GM19035 (cell line): ENCODE results near the gene SLC2A11.
"Not testable (repeated sequence)": the region's sequence is repeated elsewhere in the genome, so short reads cannot be mapped to it uniquely, and the experiment has no call there.

Experiments used
- ATAC-seq: cut with Tn5 transposase; IDR thresholded peaks from one replicate; pipeline ENCODE4 v1.9.1; 2021; ENCODE audit not compliant: unreplicated experiment

The SLC2A11 gene

DNA sequence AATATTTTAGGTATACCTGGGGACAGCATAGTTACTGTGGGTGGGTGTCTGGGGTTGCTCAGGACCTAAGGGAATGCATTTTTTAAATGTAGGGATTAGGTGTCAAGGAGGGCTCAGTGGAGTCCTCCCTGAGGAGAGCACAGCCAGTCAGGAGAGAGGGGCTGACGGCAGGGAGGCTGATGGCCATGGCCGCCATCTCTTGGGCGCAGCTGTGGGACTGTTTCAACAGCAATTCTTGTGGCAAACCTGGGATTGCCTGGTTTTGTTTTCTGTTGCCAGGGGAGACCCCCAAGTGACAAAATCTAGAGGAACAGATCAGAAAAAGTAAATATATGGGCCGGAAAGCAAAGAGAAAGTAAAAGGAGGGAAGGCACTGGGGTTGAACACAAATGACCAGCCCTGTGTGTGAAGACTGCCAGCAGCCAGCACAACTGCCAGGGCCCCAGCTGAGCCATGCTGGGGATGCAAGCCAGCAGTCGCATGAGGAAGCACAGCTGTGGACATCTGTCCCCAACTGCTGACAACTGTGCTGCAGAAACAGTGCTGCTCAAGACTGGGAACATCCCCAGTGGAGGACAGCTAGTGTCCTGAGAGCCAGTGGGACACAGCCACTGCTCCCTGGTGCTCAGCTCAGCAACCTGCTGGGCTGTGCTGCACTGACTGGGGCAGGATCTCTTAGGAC, 47.0 kb downstream of the SLC2A11 start:
- ATAC-seq: no peak

DNA sequence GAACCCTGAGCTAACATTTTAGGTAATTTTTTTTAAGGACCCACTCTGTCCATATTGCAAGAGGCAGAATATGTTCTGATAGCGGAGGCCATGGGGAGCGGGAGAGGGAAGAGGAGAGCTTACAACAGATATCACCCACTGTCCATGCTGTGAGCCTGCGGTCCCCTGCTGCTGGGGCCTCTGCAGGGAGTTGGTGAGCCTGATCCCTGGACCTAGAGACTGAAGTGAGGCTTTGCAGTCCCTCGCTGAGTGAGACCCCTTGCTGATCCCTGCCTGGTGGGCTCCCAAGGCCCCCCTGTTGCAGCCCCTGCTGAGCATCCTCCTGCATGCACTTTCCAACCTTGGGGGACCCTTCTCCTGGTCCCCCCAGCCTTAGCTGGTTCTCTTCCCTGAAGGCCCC, 49.0 kb downstream of the SLC2A11 start:
- no peak for ATAC-seq

DNA sequence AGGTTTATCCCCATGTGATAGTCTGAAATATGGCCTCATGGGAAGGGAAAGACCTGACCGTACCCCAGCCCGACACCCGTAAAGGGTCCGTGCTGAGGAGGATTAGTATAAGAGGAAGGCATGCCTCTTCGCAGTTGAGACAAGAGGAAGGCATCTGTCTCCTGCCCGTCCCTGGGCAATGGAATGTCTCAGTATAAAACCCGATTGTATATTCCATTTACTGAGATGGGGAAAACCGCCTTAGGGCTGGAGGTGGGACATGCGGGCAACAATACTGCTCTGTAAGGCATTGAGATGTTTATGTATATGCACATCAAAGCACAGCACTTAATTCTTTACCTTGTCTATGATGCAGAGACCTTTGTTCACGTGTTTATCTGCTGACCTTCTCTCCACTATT, 49.7 kb downstream of the SLC2A11 start:
- not testable (repeated sequence) for ATAC-seq

- no peak for ATAC-seq
These were observed 51.0 kb downstream of the SLC2A11 start for GRCh38 chr22:23908587-23909205.

DNA sequence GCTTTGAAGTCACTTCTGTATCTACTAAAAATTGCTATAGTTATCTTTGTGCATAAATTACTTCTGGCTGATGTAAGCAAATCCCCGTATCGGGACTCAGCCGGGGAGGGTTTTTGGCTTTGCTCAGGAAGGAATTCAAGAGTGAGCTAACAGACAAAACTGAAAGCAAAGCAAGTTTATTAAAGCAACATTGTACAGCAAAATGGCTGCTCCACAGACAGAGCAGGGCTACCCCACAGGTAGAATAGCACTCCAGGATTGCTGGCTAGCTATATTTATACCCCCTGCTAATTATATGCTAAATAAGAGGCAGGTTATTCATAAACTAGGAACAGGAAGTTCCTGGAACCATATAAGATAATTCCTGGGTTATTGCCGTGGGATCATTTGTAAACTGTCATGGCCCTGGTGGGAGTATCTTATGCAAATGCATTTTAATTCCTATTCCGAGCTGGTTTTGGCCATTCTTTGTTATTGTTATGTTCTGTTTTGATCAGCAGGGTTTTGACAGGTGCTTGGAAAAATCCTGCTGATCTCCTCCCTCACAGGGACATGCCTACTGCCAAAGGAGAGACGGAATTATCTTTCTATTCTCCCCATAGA, 51.7 kb downstream of the SLC2A11 start:
- ATAC-seq: no peak

DNA sequence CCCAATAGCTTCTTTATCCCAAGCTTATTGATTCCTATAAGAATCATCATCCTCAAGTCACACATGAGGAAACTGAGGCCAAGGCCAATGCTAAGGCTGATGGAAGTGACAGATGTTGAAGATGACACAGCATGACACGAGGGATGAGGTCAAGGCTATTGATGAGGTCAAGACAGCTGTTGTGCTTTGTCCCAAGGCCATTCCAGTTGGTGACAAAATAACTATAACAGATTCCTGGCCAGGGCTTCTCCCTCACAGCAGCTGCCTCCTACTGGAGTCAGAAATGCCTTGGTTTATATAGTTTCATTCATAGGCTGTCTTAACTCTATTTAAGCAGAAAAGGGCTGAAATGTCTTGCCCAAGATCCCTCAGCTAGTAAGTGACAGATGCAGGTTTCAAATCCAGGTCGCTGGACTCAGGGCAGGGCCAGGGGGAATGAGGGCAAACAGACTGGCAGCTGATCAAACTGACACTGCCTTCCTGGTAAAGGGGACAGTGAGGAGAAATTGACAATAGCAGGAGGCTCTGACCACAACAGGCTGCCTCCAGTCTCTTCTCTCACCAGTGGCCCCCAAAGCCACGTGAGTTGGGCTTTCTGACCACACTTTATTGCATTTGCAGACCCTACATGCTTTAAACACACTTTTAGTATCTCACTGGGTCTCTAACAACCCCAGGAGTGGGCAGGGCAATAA, 53.0 kb downstream of the SLC2A11 start:
- ATAC-seq: no peak

GRCh38 chr22:23911318-23911980, 53.8 kb downstream of the SLC2A11 start:
- no peak for ATAC-seq

DNA sequence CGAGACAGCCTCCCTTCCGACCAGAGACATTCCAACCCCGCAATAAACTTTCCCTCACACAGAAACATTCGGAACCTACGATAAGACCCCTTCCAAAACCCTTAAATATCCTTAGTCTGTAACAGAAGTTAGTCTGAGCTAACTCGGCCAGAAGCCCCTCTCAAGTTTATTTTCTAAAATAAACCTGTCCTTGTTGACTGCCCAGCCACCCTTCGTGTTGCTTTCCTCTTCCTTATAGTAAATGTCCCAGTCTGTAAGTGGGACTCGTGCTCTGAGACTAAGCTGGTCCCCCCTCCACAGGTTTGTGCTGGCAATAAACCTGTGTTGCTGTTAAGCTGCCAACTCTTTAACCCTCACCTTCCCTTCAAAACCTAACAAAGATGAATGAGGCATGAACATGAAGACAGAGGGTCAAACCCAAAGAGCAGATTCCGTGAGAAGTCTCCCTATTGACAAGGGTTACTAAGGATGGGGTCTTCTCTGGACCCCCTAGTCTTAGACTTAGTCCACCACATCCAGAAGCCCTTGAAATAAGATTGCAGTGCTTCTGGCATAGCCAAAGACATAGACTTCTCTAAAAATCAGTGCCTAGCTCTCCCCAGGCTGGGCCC, 54.7 kb downstream of the SLC2A11 start:
- no peak for ATAC-seq

- ATAC-seq: peak; percentile 9
These were observed 55.6 kb downstream of the SLC2A11 start for GRCh38 chr22:23913306-23913660.

DNA sequence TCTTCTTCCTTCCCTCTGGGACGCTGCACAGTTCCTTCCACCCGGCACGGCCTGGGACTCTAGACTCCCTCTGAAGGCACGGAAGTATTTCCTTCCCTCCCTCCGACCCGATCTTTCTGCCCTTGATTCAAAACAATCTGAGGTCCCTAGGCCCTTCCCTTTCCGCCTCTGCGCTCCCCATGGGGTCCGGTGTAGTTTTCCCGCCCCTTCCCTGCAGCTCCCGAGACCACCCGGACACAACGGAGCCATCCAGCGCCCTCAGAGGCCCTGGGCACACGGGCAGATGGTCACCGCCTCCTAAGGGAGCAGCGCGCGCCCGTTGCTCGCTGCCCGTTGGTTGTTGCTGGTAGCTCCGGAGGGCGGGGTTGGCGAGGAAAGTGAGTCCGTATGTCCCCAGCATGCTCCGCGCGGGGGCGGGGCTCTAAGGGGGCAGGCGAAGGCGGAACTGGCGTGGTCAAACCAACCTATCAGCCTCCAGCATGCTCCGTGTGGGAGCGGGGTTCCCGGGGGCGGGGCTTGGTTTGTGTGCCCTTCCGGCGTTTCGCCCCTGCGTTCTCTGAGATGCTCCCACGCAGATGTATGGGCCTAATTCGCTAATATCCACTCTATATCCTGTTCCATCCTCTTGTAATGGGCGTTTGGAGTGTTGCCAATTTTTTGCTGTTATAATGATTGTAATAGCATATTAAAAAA, 56.1 kb downstream of the SLC2A11 start:
- peak; percentile 95 for ATAC-seq

DNA sequence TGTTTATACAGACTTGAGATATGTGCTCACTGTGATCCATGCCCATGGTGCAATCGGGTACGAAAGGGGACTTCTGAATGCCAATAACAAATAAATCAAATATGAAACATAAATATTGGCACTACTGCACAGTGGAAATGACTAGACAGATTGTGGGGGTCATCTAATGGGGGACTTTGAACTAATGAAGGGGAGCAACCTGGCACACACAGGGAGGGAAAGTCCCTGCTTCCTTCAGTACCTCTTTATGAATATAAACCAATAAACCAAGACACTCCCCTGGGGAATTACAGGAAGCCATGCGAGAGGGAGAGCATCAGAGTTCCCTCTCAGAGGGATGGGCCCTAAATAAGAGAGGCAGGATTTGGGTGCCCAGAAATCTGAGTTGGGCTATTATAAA, 57.6 kb downstream of the SLC2A11 start:
- no peak for ATAC-seq

DNA sequence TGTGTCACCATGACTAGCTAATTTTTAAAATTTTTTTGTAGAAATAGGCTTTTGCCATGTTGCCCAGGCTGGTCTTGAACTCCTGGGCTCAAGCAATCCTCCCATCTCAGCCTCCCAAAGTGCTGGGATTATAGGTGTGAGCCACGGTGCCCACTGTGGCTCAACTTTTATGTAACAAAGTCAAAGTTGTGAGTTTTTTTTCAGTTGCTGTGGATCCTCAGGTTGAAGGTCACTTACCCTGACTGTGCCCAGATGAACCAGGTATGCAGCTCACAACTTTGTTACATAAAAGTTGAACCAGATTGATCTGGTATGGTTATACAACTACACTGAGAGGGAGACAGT, 62.6 kb downstream of the SLC2A11 start:
- ATAC-seq: not testable (repeated sequence)

DNA sequence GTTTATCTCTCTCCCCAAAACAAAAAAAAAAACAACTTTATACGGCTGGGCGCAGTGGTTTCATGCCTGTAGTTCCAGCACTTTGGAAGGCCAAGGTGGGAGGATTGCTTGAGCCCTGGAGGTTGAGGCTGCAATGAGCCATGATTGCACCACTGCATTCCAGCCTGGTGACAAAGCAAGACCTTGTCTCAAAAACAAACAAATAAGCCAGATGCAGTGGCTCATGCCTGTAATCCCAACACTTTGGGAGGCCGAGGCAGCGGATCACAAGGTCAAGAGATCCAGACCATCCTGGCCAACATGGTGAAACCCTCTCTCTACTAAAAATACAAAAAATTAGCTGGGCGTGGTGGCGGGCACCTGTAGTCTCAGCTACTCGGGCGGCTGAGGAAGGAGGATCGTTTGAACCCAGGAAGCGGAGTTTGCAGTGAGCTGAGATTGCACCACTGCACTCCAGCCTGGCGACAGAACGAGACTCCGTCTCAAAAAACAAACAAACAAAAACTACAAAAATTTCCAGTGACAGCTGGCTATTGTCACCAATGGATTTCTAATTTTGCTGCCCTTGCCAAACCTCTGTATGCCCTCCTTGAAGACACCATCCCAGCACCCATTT, 64.0 kb downstream of the SLC2A11 start:
- not testable (repeated sequence) for ATAC-seq

DNA sequence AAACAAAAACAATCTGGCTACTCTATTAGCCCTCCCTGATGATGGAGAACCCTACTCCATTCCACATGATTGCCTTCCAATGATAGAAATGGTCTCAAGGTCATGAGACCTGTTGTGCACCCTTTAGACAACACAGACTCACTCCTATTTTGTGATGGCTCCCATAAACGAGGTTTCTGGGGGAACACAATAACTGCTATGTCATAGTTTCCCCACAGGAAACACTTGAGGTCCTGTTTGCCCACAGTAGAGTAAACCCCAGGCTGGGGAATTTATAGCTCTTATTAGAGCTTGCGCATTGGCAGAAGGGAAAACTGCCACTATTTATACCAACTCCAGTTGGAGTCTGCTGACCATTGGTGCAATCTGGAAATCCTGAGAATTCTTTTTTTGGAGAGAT, 65.2 kb downstream of the SLC2A11 start:
- no peak for ATAC-seq

GRCh38 chr22:23925020-23925606, 67.4 kb downstream of the SLC2A11 start:
- ATAC-seq: no peak

- no peak for ATAC-seq
These were observed 68.9 kb downstream of the SLC2A11 start for GRCh38 chr22:23926561-23926960.
